HepG2 (cell line): ENCODE data around the gene SLC6A7. TPM values are rescaled to one million over a fixed set of nuclear protein-coding genes. Genes with fewer than 3 reads are reported as not detected.

ENCODE experiments used
- ATAC-seq: fragments of 200-7000 bp; cut with Tn5 transposase; 3 replicates; pipeline ENCODE4 v1.9.1; 2020; ENCODE audit warnings: mild to moderate bottlenecking, moderate library complexity
- BruUV-seq: library from RNA; stranded (reverse); fragments of 400-500 nt; replicated peaks from 2 replicates; lab custom pipeline; 2021; lab: Mats Ljungman, UMichigan
- CTCF ChIA-PET: fragments of 300-600 bp; formaldehyde crosslinking; extraction: SDS; loops from one replicate; lab custom pipeline; 2021; ENCODE audit warnings: low total read pairs, inconsistent platforms, low intra/inter-chr PET ratio; lab: Yijun Ruan, JAX
- POLR2A ChIA-PET: fragments of 350-600 bp; sonication (Branson Sonifier 250); formaldehyde crosslinking; loops from one replicate; lab custom pipeline; 2020; ENCODE audit warnings: antibody characterized with exemption, inconsistent platforms; lab: Yijun Ruan, JAX
- DNase-seq: peaks from one replicate; pipeline ENCODE4 v3.0.0-alpha.2; 2015; ENCODE audit warnings: low spot score
- FAIRE-seq: peaks from 3 replicates; lab custom pipeline; 2011; peaks lifted over from hg19 to GRCh38; lab: Jason Lieb, UNC
- H2AFZ ChIP-seq: one replicate; pipeline ENCODE4 v1.6.1; 2011; ENCODE audit warnings: low read length, inconsistent platforms
- H3K27ac ChIP-seq: fragments of 300-600 bp; 3 replicates; pipeline ENCODE4 v1.8.0; 2011; ENCODE audit warnings: mixed run types, mild to moderate bottlenecking, mixed read lengths, low read length, inconsistent platforms; ENCODE audit not compliant: insufficient read depth; ENCODE audit errors: extremely low read length
- H3K27me3 ChIP-seq, 2 experiments: fragments of 200-600 bp in 1 of 2; 2 replicates in 1 of 2; 3 replicates in 1 of 2; pipeline versions ENCODE4 v1.6.0 to v1.8.0; 2011; ENCODE audit warnings: low read length in 2 of 2, mild to moderate bottlenecking in 2 of 2, moderate library complexity in 2 of 2, inconsistent platforms in 1 of 2; ENCODE audit not compliant: insufficient read depth in 2 of 2, control insufficient read depth in 1 of 2
- H3K36me3 ChIP-seq, 2 experiments: fragments of 200-600 bp in 1 of 2; replicated peaks in 1 of 2; 2 replicates in 1 of 2; 3 replicates in 1 of 2; pipeline versions ENCODE4 v1.5.1 to v1.8.0; 2011; ENCODE audit warnings: low read length in 2 of 2, inconsistent platforms in 1 of 2; ENCODE audit not compliant: insufficient read depth in 2 of 2, control insufficient read depth in 1 of 2
- H3K4me1 ChIP-seq: 2 replicates; pipeline ENCODE4 v1.5.1; 2012; ENCODE audit warnings: low read length, inconsistent platforms; ENCODE audit not compliant: insufficient read depth
- H3K4me2 ChIP-seq: 2 replicates; pipeline ENCODE4 v1.6.0; 2011; ENCODE audit warnings: low read depth, low read length, inconsistent platforms
- H3K4me3 ChIP-seq, 3 experiments: fragments of 200-600 bp in 1 of 3; sonication (generic), shearing (Covaris generic) in 1 of 3; replicated peaks in 1 of 3; 2 replicates each; pipeline ENCODE4 v1.5.1; 2011 to 2016; ENCODE audit warnings: low read length in 3 of 3, inconsistent platforms in 2 of 3, low read depth in 2 of 3, mild to moderate bottlenecking in 2 of 3, control low read depth in 1 of 3, mixed read lengths in 1 of 3; ENCODE audit not compliant: insufficient read depth in 1 of 3
- H3K79me2 ChIP-seq: one replicate; pipeline ENCODE4 v1.6.1; 2011; ENCODE audit warnings: low read length, inconsistent platforms; ENCODE audit not compliant: insufficient read depth
- H3K9ac ChIP-seq: 2 replicates; pipeline ENCODE4 v1.6.0; 2011; ENCODE audit warnings: mild to moderate bottlenecking, low read depth, low read length, inconsistent platforms; ENCODE audit not compliant: insufficient read depth
- H3K9me3 ChIP-seq: 2 replicates; pipeline ENCODE4 v1.5.1; 2012; ENCODE audit warnings: mild to moderate bottlenecking, low read length
- H4K20me1 ChIP-seq: 2 replicates; pipeline ENCODE4 v1.6.0; 2011; ENCODE audit warnings: inconsistent platforms, mild to moderate bottlenecking, low read length, moderate library complexity; ENCODE audit not compliant: insufficient read depth
- ARID5B ChIP-seq: IDR thresholded peaks from 2 replicates; pipeline ENCODE4 v1.4.0; 2020; ENCODE audit warnings: mild to moderate bottlenecking, missing genetic modification reagents
- ATM ChIP-seq: fragments of 450-650 bp; IDR thresholded peaks from 2 replicates; pipeline ENCODE4 v1.7.1; 2017; ENCODE audit warnings: mild to moderate bottlenecking, borderline replicate concordance
- GATAD2A ChIP-seq: IDR thresholded peaks from 2 replicates; pipeline ENCODE4 v1.6.1; 2016
- ISL2 ChIP-seq: sonication (generic); formaldehyde crosslinking; IDR thresholded peaks from 2 replicates; pipeline ENCODE4 v1.5.0; 2020; ENCODE audit warnings: missing genetic modification reagents
- JARID2 ChIP-seq: sonication (generic); formaldehyde crosslinking; IDR thresholded peaks from 2 replicates; pipeline ENCODE4 v1.8.1; 2023; ENCODE audit warnings: missing genetic modification reagents, inconsistent platforms; ENCODE audit not compliant: insufficient replicate concordance
- KLF15 ChIP-seq: sonication (generic); formaldehyde crosslinking; IDR thresholded peaks from 2 replicates; pipeline ENCODE4 v1.8.1; 2023; ENCODE audit warnings: borderline replicate concordance, mild to moderate bottlenecking, inconsistent platforms, missing genetic modification reagents, mixed read lengths
- KLF16 ChIP-seq, 2 experiments: sonication (generic) in 1 of 2; formaldehyde crosslinking in 1 of 2; IDR thresholded peaks; 2 replicates each; pipeline versions ENCODE4 v1.6.1 to v1.8.0; 2016 to 2023; ENCODE audit warnings: missing genetic modification reagents in 2 of 2, missing compliant biosample characterization in 1 of 2
- MAFF ChIP-seq: IDR thresholded peaks from 2 replicates; pipeline ENCODE4 v1.6.1; 2011; ENCODE audit warnings: low read depth, low read length, improper control_type of control experiment
- MYNN ChIP-seq: sonication (generic); formaldehyde crosslinking; IDR thresholded peaks from 2 replicates; pipeline ENCODE4 v1.4.0; 2020; ENCODE audit warnings: mild to moderate bottlenecking, low read depth, missing genetic modification reagents
- NAIF1 ChIP-seq: sonication (generic); formaldehyde crosslinking; IDR thresholded peaks from 2 replicates; pipeline ENCODE4 v1.5.0; 2020; ENCODE audit warnings: mild to moderate bottlenecking, missing genetic modification reagents, borderline replicate concordance
- POLR2G ChIP-seq: fragments of 200-400 bp; formaldehyde crosslinking; IDR thresholded peaks from 2 replicates; pipeline ENCODE4 v1.6.1; 2018; ENCODE audit warnings: mild to moderate bottlenecking, low read depth, low read length, moderate library complexity
- SATB2 ChIP-seq: sonication (generic); formaldehyde crosslinking; IDR thresholded peaks from 2 replicates; pipeline ENCODE4 v1.5.0; 2020; ENCODE audit warnings: missing genetic modification reagents
- SNRNP70 ChIP-seq: fragments of 200-400 bp; formaldehyde crosslinking; IDR thresholded peaks from 2 replicates; pipeline ENCODE4 v1.6.1; 2017; ENCODE audit warnings: mild to moderate bottlenecking, low read depth, low read length, moderate library complexity
- SOX5 ChIP-seq: IDR thresholded peaks from 2 replicates; pipeline ENCODE4 v1.6.1; 2016; ENCODE audit warnings: borderline replicate concordance
- U2AF2 ChIP-seq: fragments of 200-400 bp; formaldehyde crosslinking; IDR thresholded peaks from 2 replicates; pipeline ENCODE4 v1.6.1; 2017; ENCODE audit warnings: low read depth, mild to moderate bottlenecking, low read length
- ZNF496 ChIP-seq: sonication (generic); formaldehyde crosslinking; IDR thresholded peaks from 2 replicates; pipeline ENCODE4 v1.8.1; 2023; ENCODE audit warnings: mild to moderate bottlenecking, moderate library complexity, missing genetic modification reagents; ENCODE audit not compliant: insufficient replicate concordance
- WGBS: methylation state at CpG from one replicate; pipeline ENCODE4 v1.1.6; 2017; ENCODE audit warnings: low lambda C conversion rate; 5-methylcytosine and 5-hydroxymethylcytosine counted together
- in situ Hi-C: cut with HindIII; loops from 2 replicates; pipeline ENCODE4 v1.10.0; 2017; ENCODE audit warnings: low pct_unique_long_range_greater_than_20kb; ENCODE audit not compliant: extremely low pct_ligation_motif_present
- intact Hi-C: fragments of 100-400 bp; cut with micrococcal nuclease; formaldehyde crosslinking; loops from one replicate; pipeline ENCODE4 v1.10.0; 2022; ENCODE audit not compliant: unreplicated experiment
- polyA plus RNA-seq, 8 experiments: library from polyadenylated mRNA; depleted of rRNA in 3 of 8; stranded (reverse) in 7 of 8; unstranded in 1 of 8; fragments of >200 nt; fragmentation: Illumina TruSeq in 4 of 8; extraction: Trizol in 4 of 8; gene quantifications; 2 replicates each; pipeline versions ENCODE4 v1.2.1 to v1.2.3, GENCODE V29; 2011 to 2016; ENCODE audit warnings: low read depth in 4 of 8, missing spikeins in 1 of 8, mixed read lengths in 1 of 8; ENCODE audit not compliant: insufficient read depth in 1 of 8
- total RNA-seq, 5 experiments: library from RNA; depleted of rRNA; stranded (reverse); fragments of >200 nt; fragmentation: Illumina TruSeq; extraction: Trizol; gene quantifications; 2 replicates each; pipeline ENCODE4 v1.2.3, GENCODE V29; 2016; ENCODE audit warnings: low read depth in 1 of 5
- TF ChIP-seq, protein P1 (sequence below): sonication (generic); formaldehyde crosslinking; IDR thresholded peaks from 2 replicates; pipeline ENCODE4 v1.4.0; 2020; ENCODE audit warnings: missing genetic modification reagents
- TF ChIP-seq, protein P2 (sequence below): sonication (generic); formaldehyde crosslinking; IDR thresholded peaks from 2 replicates; pipeline ENCODE4 v1.9.0; 2021; ENCODE audit warnings: missing genetic modification reagents, mild to moderate bottlenecking, borderline replicate concordance

The SLC6A7 gene
- total and polyA plus RNA-seq, 2 of the 13 experiments (the other 11 are each of a cell fraction or from before 2014, with no cell fraction given) = not detected

- 27% methylated on average over 11 of the region's 14 CpGs for WGBS
- H3K4me3 ChIP-seq = peak overlapping the region in 1 of 3 experiments; percentile 18; a peak in 2 of 6 replicates
- DNase-seq (peak; percentile 46), ATAC-seq (no peak), FAIRE-seq (peak; percentile 18)
- H3K4me2 ChIP-seq = peak overlapping the region; percentile 19
- CTCF ChIA-PET = no interaction called here
- intact Hi-C loops (loop anchor here (10.0 kb wide), 1 partner anchor 282 kb away; no protein-coding TSS in a partner anchor), in situ Hi-C loops (no loop called here)
- H3K9ac ChIP-seq = 0 out of 2 replicates have a peak overlapping the region, but pooled peaks have one; percentile 24
- no peaks in the 10 kb centered on the region for H3K36me3 ChIP-seq
- peaks cover 97% of the 10 kb centered on the region for H3K4me1 ChIP-seq
- POLR2A ChIA-PET = interaction anchor here (0.6 to 1.2 kb wide), 3 partner anchors 45 to 116 kb away, joined by 3 to 6 read pairs (median 3); no protein-coding TSS in a partner anchor
- H3K9me3 ChIP-seq = no peaks in the 10 kb centered on the region
- H3K27me3 ChIP-seq = no peaks in the 10 kb centered on the region
- H2AFZ ChIP-seq = no peak overlapping the region
- no peaks in the 10 kb centered on the region for H4K20me1 ChIP-seq
- peaks cover 2% of the 10 kb centered on the region for H3K79me2 ChIP-seq
- BruUV-seq = no TSS peak
- H3K27ac ChIP-seq = peak overlapping the region; percentile 65
- TF ChIP-seq MAFF = no peak
- no peak for TF ChIP-seq U2AF2
- no peak; the same call in 1 of the 2 replicates for TF ChIP-seq GATAD2A
- TF ChIP-seq MYNN (CRISPR knock-in tag) = no peak
- TF ChIP-seq JARID2 = no peak
- peak; percentile 74; the same call in 1 of the 2 replicates for TF ChIP-seq SATB2
- 0 out of 2 replicates have a peak, but pooled peaks have one; percentile 36 for TF ChIP-seq POLR2G
- TF ChIP-seq KLF16 (CRISPR knock-in tag; IDR thresholded peaks at IDR 0.05) = no peak
- TF ChIP-seq, protein P1, sequence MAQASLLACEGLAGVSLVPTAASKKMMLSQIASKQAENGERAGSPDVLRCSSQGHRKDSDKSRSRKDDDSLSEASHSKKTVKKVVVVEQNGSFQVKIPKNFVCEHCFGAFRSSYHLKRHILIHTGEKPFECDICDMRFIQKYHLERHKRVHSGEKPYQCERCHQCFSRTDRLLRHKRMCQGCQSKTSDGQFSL (CRISPR knock-in tag) = 0 out of 2 replicates have a peak, but pooled peaks have one; percentile 32
- no peak for TF ChIP-seq ZNF496
- 0 out of 2 replicates have a peak, but pooled peaks have one; percentile 21 for TF ChIP-seq KLF15 (CRISPR knock-in tag)
- TF ChIP-seq ISL2 (CRISPR knock-in tag) = peak; percentile 48; the same call in 1 of the 2 replicates
- no peak for TF ChIP-seq ATM
- TF ChIP-seq, protein P2, sequence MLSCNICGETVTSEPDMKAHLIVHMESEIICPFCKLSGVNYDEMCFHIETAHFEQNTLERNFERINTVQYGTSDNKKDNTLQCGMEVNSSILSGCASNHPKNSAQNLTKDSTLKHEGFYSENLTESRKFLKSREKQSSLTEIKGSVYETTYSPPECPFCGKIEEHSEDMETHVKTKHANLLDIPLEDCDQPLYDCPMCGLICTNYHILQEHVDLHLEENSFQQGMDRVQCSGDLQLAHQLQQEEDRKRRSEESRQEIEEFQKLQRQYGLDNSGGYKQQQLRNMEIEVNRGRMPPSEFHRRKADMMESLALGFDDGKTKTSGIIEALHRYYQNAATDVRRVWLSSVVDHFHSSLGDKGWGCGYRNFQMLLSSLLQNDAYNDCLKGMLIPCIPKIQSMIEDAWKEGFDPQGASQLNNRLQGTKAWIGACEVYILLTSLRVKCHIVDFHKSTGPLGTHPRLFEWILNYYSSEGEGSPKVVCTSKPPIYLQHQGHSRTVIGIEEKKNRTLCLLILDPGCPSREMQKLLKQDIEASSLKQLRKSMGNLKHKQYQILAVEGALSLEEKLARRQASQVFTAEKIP (CRISPR knock-in tag) = no peak
- TF ChIP-seq SOX5 (CRISPR knock-in tag) = 0 out of 2 replicates have a peak, but pooled peaks have one; percentile 16
- no peak for TF ChIP-seq SNRNP70
- peak; percentile 43 for TF ChIP-seq ARID5B
- no peak for TF ChIP-seq NAIF1 (CRISPR knock-in tag)
Observed at GRCh38 chr5:150142185-150142958, 47.5 kb upstream of the SLC6A7 start.
